Measurements from ENCODE around the gene CFAP141.
A peak's percentile ranks its signal among the peaks of the same experiment; 100 is the strongest.

CFAP141 gene

GRCh38 chr1:154198756-154199562, 7.2 kb downstream of the CFAP141 start:
- ChIA-PET POLR2A (interaction anchor here (0.9 to 1.4 kb wide), 4 partner anchors 12 to 21 kb away, joined by 3 to 12 read pairs (median 5); partner anchors contain the start of gene UBAP2L), CTCF (interaction anchor here (0.5 to 1.5 kb wide), 11 partner anchors 8 to 136 kb away, joined by 3 to 7 read pairs (median 3); no protein-coding TSS in a partner anchor)
- peak; percentile 67 for DNase-seq (ENCODE audit: extremely low spot score)
- TF ChIP-seq L3MBTL2 (conservative IDR thresholded peaks at IDR 0.05) (no peak), PKNOX1 (IDR thresholded peaks at IDR 0.05) (peak; percentile 30; the same call in 1 of the 2 replicates)

GRCh38 chr1:154193821-154194220, 12.3 kb downstream of the CFAP141 start:
- TF ChIP-seq ARNT (IDR thresholded peaks at IDR 0.05) (no peak), LEF1 (IDR thresholded peaks at IDR 0.05; ENCODE audit: borderline replicate concordance) (no peak), BHLHE40 (IDR thresholded peaks at IDR 0.05; ENCODE audit: borderline replicate concordance) (no peak), SP1 (IDR thresholded peaks at IDR 0.05) (no peak), FOXA1 (IDR thresholded peaks at IDR 0.05) (no peak), SUZ12 (IDR thresholded peaks at IDR 0.05) (no peak), PKNOX1 (IDR thresholded peaks at IDR 0.05) (no peak), HDGF (IDR thresholded peaks at IDR 0.05; ENCODE audit: borderline replicate concordance) (no peak), L3MBTL2 (conservative IDR thresholded peaks at IDR 0.05) (no peak), TARDBP (IDR thresholded peaks at IDR 0.05) (no peak), CTBP1 (IDR thresholded peaks at IDR 0.05; ENCODE audit: borderline replicate concordance) (no peak), NFRKB (IDR thresholded peaks at IDR 0.05) (no peak), ZNF384 (IDR thresholded peaks at IDR 0.05) (no peak), ELF4 (IDR thresholded peaks at IDR 0.05) (no peak), FOXM1 (IDR thresholded peaks at IDR 0.05; ENCODE audit: borderline replicate concordance) (no peak), FOXK2 (IDR thresholded peaks at IDR 0.05) (no peak)
- ChIA-PET CTCF (interaction anchor here (4.0 kb wide), 1 partner anchor 79 kb away, joined by 16 read pairs; the partner anchor contains the start of gene HAX1), POLR2A (interaction anchor here (0.8 to 1.9 kb wide), 4 partner anchors 9 to 216 kb away, joined by 3 to 6 read pairs (median 4); partner anchors contain the start of genes JTB, RPS27 and UBAP2L)
- DNase-seq (ENCODE audit: extremely low spot score) = no peak

GRCh38 chr1:154192476-154192875, 13.7 kb downstream of the CFAP141 start:
- CTCF ChIA-PET = interaction anchor here (0.5 to 4.0 kb wide), 5 partner anchors 9 to 312 kb away, joined by 3 to 16 read pairs (median 4); partner anchors contain the start of gene HAX1
- POLR2A ChIA-PET = interaction anchor here (0.8 to 1.7 kb wide), 4 partner anchors 10 to 215 kb away, joined by 3 to 7 read pairs (median 5); partner anchors contain the start of genes JTB, RPS27 and UBAP2L
- TF ChIP-seq TARDBP (IDR thresholded peaks at IDR 0.05) = no peak
- no peak for TF ChIP-seq FOXM1 (IDR thresholded peaks at IDR 0.05; ENCODE audit: borderline replicate concordance)
- no peak for TF ChIP-seq NFRKB (IDR thresholded peaks at IDR 0.05)
- no peak for DNase-seq (ENCODE audit: extremely low spot score)

GRCh38 chr1:154191990-154192461, 14.1 kb downstream of the CFAP141 start, which contains the start of gene TPM3:
TPM3 (minus strand) TSS chr1:154192100; CDS start chr1:154192018, 82 bp downstream.
- TF ChIP-seq ZNF384 (IDR thresholded peaks at IDR 0.05) (no peak), FOXK2 (IDR thresholded peaks at IDR 0.05) (no peak), SUZ12 (IDR thresholded peaks at IDR 0.05) (no peak), ARNT (IDR thresholded peaks at IDR 0.05) (no peak), HDGF (IDR thresholded peaks at IDR 0.05; ENCODE audit: borderline replicate concordance) (no peak), LEF1 (IDR thresholded peaks at IDR 0.05; ENCODE audit: borderline replicate concordance) (no peak), SP1 (IDR thresholded peaks at IDR 0.05) (no peak), FOXA1 (IDR thresholded peaks at IDR 0.05) (no peak)
- no peak for DNase-seq (ENCODE audit: extremely low spot score)
- POLR2A ChIA-PET = interaction anchor here (0.8 to 1.5 kb wide), 3 partner anchors 9 to 201 kb away, joined by 3 to 7 read pairs (median 4); partner anchors contain the start of gene UBAP2L
- CTCF ChIA-PET = interaction anchor here (0.5 to 4.0 kb wide), 5 partner anchors 8 to 311 kb away, joined by 3 to 16 read pairs (median 4); partner anchors contain the start of gene HAX1

GRCh38 chr1:154190550-154190949, 15.6 kb downstream of the CFAP141 start:
- CTCF ChIA-PET = interaction anchor here (1.7 to 4.0 kb wide), 2 partner anchors 9 to 82 kb away, joined by 7 to 16 read pairs; partner anchors contain the start of gene HAX1
- no peak for DNase-seq (ENCODE audit: extremely low spot score)
- POLR2A ChIA-PET = interaction anchor here (1.5 kb wide), 1 partner anchor 199 kb away, joined by 4 read pairs; no protein-coding TSS in a partner anchor
- TF ChIP-seq PKNOX1 (IDR thresholded peaks at IDR 0.05) (no peak), FOXK2 (IDR thresholded peaks at IDR 0.05) (no peak), FOXM1 (IDR thresholded peaks at IDR 0.05; ENCODE audit: borderline replicate concordance) (no peak), NFRKB (IDR thresholded peaks at IDR 0.05) (no peak), ARNT (IDR thresholded peaks at IDR 0.05) (no peak), ELF4 (IDR thresholded peaks at IDR 0.05) (no peak), FOXA1 (IDR thresholded peaks at IDR 0.05) (no peak), SUZ12 (IDR thresholded peaks at IDR 0.05) (no peak), L3MBTL2 (conservative IDR thresholded peaks at IDR 0.05) (no peak), TARDBP (IDR thresholded peaks at IDR 0.05) (no peak), ZNF384 (IDR thresholded peaks at IDR 0.05) (no peak), HDGF (IDR thresholded peaks at IDR 0.05; ENCODE audit: borderline replicate concordance) (no peak), SP1 (IDR thresholded peaks at IDR 0.05) (no peak), BHLHE40 (IDR thresholded peaks at IDR 0.05; ENCODE audit: borderline replicate concordance) (no peak), LEF1 (IDR thresholded peaks at IDR 0.05; ENCODE audit: borderline replicate concordance) (no peak), CTBP1 (IDR thresholded peaks at IDR 0.05; ENCODE audit: borderline replicate concordance) (no peak)

Measured in HEK293T (cell line).